Stimulated activated CD4-positive, alpha-beta T cell treated with anti-CD3 and anti-CD28 coated beads, Interleukin-4, amount 100 ng/mL, for 4 hours (primary cell): ENCODE measurements around the gene EEA1.
"Not testable (repeated sequence)": the region's sequence is repeated elsewhere in the genome, so short reads cannot be mapped to it uniquely, and the experiment has no call there.

ENCODE experiments used
- DNase-seq, 2 experiments: peaks; one replicate each; pipeline ENCODE4 v3.0.0-alpha.2; 2020

EEA1 gene

DNA sequence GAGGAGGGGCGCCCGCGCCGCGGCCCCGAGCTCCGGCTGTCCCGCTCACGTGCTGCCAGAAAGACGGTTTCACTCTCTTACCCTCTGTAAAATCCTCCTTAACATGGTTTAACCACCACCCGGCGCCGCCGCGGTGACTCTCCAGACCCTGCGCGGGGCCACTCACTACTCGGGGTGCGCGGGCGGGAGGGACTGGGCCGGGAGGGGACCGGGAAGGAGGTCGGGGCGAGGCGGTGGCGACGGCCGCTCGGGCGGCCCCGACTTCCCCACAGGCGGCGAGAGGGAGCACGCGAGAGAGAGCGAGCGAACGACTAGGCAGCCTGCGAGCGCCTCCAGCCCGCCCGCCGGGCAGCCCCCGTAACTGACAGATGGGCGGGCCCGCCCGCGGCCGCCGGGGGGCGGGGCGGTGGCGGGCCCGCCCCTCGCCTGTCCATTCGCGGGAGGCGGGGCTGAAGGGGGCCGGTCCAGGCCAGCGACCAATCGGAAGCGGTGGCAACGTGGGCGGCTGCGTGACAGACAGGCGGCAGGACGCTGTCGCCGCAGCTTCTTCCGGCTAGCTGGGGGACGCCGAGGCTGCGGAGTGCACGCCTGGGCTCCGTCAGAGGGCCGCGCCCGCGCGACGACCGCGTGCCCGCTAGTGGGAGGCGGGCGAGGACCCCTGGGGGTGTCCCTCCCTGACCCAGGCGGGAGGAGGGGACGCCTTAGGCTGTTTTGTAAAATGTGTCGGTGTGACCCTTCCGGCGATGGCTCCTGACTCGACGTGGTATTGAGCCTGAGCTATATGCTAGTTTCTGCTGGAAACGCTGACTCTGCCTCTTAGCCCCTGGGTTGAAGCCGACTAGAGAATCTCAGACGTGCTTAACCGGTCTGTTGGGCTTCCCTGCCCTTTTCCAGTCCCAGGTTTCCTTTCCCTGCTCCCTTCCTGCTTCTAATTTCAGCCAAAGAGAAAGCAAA, at the start of gene EEA1:
Gene EEA1, minus strand, starts transcription at position 334 of the 954 bp plus-strand sequence. Its CDS starts 229 bp downstream, at position 105.
- DNase-seq, result peak; percentile 96 to 97

DNA sequence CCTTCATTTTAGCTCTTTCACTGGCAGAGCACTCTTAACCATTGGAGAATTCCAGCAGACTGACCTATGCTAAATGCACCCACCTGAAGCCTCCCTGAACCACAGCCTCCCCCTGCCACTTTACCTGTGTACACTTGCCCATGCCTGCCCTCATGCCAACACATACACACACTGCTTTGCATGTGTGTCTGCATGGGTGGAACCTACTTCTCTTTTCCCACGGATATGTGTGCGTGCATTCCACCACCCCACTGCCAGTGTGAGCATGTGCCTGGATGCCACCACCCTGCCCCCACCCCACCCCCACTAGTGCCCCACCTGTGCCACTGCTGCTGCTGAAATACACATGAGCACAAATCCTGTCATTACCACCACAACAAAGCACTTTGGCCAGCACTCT, 49.5 kb upstream of the EEA1 start:
- no peak for DNase-seq

DNA sequence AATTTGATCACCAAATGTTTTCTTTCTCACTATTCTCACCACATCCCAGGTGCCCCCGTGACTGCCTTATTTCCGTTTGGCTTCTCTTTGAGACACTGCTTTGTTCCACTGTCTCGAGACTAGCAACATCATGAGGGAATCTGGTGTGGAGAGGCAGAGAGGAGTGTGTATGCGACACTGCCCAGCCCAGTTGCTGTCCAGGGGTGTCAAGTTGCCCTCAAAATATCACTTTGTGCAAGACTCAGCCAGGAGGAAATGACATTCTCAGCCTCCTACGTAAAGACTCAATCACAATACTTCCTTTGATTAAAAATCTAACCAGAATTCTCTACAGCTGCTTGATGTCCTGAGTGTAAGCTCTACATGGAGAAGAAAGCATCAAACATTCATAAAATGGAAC, 48.2 kb upstream of the EEA1 start:
- DNase-seq, result no peak

DNA sequence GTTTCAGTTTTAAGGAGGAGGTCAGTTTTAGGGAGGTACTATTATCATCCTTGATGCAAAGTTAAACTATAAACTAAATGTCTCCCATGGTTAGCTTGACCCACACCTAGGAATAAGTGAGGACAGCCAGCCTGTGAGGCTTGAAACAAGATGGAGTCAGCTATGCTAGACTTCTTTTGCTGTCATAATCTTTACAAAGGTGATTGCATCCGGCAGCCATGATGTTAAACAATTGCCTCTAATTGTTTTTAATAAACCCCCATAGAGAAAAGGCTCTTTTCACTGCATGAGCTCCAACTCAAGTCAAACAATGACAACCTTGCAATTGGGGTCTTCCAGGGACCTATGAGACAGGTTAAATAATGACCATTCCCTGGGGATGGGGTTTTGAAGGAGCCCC, 45.7 kb upstream of the EEA1 start:
- no peak for DNase-seq

DNA sequence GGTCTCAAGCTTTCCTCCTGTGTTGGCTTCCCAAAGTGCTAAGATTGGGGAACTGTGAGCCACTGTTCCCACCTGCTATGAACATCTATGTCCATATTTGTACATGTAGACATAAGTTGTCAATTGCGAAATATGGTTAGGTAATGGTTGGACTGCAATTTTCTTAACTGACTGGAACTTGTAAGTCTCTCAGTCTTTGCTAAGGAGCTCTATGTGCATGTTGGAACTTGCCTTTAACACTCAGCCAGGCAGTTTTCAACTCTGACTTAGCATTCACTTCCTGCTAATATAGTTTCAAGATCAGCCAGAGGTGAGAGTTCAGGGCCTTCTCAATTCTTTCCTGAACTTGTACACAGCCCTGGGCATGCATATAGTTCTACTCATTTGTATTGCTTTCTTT, 44.5 kb upstream of the EEA1 start:
- no peak for DNase-seq

DNA sequence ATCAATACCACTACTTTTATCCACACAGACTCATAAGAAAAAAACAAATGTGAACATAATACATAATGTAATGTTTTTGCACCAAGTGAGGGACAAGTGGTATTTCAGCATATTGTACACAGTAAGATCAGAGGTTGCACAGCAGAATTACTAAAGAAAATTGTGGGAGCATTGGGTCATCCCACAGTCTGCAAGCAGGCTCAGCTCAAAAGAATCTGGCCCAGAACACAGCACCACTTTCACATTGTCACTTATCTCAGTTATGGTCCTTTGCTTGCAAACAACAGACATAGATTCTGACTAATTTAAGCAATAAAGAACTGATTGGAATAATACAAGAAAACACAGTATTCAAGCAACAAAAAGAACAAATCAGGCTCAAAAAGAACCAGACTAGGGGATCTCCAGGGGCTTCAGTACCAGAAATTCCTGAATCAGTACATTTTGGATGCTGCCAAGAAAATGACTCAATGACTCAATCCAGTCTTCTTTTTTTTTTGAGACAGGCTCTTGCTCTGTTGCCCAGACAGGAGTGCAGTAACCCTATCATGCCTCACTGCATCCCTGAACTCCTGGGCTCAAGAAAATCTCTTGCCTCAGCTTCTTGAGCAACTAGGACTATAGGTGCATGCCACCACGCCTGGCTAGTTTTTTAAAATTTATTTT, 42.9 kb upstream of the EEA1 start:
- DNase-seq, result no peak

DNA sequence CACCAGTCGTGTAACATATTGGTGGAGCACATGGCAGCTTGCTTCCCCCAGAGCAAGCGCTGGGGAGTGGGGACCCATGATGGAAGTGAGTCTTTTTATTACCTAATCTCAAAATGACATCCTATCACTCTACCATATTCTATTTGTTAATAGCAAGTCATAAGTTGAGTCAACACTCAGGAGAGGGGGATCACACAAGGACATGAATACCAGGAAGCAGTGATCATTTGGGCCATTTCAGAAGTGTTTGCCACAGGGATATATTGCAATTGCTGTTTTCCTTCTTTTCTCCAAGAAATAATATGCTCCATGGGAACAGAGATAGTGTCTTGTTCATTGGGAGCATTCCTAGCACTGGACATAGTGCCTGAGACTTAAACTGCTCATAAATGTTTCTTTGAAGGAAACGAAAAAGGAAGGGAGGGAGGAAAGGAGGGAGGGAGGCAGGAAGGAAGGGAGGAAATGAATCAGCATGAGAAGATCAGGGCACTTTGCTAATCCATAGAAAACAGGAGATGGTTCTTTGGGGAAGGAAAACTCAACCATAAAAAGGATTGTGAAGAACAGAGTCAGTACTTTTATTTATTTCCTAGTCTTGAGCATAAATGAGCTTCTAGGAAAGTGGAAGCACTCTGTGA, 39.2 kb upstream of the EEA1 start:
- no peak for DNase-seq

DNA sequence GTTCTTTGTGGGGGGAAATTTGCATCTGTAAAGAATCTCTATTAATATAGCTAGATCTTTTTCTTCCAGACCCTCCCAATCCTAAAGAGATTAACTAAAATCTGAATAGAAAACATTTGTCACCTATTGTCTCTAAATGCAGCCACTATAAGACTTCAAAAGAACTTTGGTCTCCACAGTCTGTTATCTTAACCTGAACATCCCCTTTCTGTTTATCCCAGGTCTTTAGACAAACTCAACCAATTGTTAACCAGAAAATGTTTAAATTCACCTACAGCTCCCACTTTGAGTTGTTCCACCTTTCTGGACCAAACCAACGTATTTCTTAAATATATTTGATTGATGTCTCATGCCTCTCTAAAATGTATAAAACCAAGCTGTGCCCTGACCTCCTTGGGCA, 35.3 kb upstream of the EEA1 start:
- not testable (repeated sequence) for DNase-seq

DNA sequence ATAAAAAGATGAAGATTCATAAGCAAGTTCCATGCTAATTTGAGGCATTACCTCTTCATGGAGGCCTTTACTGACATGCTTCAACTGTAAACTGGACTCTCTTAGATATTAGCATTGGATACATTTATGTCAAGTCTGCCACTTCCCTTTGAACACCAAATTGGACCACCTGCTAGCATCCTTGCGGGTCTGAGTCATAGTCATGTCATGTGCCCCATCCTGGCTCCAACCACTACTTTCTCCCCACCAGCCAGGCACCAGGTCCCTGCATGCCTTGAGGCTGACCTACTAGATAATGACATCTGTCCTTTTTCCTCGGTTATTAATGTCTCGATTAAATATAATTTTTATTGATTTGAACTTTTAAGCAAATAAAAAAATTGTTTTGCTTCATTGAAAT, 32.9 kb upstream of the EEA1 start:
- DNase-seq, result no peak

DNA sequence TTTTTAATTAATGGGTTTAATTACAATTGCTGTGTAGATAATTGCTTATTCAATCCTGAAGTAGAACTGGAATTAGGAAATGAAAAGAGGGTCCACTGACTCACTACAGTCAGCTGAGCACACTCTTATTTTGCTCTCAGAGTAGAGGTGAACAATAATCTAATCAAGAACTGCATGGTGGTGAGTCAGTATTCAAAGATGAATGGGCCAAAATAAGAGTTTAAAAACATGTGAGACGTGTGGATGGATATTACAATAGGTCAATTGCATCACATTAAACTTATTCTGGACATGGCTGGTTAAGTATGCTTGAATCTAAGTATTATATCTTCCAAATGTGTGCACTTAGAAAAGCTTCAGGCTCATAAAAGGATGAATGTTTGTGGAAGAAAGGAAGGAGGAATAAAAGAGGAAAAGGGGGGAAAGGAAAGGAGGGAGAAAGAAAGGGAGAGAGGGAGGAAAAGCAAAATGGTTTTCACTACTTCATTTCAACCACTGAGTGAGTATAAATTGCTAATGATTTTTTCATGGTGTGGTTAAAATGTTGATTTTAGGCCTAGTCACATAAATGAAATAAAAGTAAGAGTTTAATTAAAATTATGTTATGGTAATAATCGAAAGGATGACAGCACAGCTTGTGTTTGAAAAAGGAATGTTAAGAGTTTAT, 27.0 kb upstream of the EEA1 start:
- no peak for DNase-seq

DNA sequence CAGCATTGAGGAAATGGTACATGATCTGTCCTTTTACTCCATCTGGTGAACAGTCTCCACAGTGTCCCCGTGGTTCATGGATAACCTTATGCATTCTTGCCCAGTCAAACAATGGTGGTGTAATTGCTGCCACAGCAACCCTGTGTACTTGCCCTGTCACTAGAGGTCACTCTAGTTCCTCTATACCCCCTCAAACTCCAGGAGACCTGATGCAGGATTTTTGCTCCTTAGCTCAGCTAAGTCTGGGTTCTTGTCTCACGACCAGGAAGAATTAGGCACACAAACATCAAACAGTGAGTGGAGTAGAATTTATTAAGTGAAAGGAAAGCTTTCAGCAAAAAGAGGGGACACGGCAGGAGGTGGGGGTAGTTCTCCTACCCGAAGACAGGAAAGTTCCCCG, 24.7 kb upstream of the EEA1 start:
- no peak for DNase-seq

DNA sequence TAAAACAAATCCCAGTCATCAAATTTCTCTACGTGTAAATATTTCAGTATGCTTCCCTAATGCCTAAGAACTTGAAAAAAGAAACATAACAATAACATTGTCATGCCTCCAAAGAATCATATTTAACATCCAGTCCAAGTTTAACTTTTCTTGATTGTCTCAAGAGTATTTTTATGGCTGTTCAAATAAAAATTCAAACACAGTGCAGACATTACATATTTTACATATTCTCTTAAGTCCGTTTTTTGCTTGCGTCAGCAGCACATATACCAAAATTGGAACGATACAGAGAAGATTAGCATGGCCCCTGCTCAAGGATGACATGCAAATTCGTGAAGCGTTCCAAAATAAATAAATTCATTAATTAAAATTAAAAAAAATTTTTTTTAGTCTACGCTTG, 23.3 kb upstream of the EEA1 start:
- no peak for DNase-seq

DNA sequence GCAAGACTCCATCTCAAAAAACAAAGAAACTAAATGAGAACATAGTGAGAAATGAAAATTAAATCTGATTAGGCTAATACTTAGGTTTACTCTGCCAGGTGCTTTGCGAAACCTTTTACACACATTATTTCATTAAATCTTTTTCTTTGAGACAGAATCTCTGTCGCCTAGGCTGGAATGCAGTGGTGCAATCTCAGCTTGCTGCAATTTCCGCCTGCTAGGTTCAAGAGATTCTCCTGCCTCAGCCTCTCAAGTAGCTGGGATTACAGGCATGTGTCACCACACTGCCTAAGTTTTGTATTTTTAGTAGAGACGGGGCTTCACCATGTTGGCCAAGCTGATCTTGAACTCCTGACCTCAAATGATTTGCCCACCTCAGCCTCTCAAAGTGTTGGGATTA, 21.9 kb upstream of the EEA1 start:
- DNase-seq, result no peak

DNA sequence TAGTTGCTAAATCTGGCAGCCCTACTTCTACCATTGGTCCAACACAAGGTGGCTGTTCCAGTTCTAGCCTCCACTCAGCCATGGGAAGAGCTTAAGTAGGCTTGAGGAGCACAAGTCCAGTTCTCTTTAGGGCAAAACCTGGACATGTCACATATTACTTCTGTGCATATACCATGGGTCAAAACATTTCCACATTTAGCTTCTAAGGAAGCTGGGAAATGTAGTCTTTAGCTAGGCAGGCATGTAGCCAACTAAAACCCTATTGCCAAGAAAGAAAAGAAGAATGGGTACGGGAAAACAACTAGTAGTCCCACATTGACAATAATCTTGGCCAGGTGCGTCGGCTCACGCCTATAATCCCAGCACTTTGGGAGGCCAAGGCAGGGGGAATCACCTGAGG, 20.9 kb upstream of the EEA1 start:
- no peak for DNase-seq

DNA sequence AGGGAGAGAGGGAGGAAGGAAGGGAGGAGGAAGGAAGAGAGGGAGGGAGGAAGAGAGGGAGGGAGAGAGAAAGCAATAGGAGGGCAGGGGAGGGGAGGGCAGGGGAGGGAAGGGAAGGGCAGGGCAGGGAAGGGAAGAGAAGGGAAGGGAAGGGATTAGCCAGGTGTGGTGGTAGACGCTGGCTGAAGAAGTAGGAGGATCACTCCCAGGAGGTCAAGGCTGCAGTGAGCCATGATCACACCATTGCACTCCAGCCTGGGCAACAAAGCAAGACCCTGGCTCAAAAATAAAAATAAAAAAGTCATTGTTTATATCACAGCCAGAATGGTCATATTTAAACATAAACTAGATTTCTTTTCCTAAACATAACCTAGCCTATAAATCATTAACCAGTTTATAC, 20.4 kb upstream of the EEA1 start:
- no peak for DNase-seq

DNA sequence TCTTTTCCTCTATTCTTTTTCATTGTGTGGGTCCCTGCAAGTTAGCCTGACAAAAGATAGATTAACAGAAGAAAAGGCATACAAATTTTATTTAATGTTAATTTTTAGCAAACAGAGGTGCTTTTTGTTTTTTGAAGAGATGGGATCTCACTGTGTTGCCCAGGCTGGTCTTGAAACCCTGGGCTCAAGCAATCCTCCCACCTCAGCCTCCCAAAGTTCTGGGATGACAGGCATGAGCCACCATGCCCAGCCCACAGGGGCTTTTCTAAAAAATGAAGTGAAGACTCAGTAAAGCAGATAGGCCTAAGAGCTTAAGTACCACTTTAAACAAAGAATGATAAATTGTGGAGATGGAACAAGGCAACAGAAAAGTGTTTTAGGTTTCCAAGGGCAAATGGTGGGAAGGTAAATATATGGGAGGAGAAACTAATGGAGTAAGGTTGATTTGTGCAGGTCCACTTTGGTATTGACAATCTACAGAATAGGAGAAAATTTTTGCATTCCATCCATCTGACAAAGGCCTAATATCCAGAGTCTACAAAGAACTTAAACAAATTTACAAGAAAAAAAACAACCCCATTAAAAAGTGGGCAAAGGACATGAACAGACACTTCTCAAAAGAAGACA, 18.6 kb upstream of the EEA1 start:
- DNase-seq, result no peak

DNA sequence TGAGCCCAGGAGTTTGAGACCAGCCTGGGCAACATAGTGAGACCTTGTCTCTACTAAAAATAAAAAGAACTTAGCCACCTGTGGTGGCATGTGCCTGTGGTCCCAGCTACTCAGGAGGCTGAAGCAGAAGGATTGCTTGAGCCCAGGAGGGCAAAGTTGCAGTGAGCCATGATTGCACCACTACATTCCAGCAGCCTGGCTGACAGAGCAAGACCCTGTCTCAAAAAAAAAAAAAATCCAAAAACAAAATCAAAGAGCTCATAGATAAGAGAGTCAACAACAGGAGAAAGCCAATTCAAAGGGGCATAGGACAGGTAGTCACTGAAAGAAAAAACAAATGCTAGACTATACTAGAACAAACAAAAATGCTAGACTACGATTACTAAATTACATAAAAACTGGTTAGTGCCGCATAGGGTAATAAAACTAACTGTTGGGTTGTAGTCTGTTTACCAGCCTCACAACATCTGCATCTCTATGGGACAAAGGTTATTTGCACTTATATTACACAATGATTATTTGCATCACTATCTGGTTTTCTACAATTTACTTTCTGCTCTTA, 16.6 kb upstream of the EEA1 start:
- DNase-seq, result no peak

DNA sequence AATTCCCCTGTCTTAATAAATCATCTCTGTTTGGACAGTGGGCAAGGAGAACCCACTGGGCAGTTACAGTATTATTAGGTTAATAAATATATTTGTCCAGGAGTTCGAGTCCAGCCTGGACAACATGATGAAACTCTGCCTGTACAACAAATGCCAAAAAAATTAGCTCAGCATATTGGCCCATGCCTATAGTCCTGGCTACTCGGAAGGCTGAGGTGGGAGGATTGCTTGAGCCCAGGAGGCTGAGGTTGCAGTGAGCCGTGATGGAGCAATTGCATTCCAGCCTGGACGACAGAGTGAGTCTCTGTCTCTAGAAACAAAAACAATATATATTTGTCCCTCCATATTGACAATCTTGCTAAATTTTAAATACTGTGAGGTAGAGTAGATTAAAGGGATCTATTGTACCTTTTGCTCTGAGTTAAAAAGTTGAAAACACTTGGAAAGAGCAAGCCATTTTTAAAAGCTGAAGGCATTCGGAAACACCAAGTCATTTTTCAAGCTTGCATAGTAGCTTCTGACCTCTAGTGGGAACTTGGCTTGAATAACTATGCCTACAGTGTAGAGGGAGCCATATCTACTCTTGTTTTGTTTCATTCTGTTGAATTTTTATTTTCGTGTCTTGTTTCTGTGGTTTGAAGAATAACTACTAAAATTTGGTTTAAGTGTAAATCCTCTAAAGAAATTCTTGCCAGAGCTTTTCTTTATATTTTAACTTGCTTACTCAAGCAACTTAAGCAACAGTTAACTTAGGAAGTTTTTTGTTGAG, 14.6 kb upstream of the EEA1 start:
- no peak for DNase-seq

DNA sequence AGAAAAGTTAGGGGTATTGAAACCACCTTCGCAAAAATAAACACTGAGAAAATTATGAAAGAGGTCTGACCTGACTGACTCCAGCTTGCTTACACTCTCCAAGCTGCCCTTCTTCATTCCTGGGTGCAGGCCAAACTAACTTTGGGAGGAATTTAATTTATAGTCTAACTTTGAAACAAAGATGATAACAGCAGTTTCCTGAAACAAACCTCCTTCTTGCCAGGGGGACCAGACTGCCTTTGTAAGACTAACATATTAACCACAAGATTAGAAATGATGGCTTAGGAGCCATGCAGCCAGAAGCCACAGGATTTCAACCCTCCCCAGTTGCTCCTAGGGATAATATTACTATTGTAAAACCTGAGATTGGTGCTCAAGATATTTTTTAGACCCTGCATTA, 13.8 kb upstream of the EEA1 start:
- no peak for DNase-seq

DNA sequence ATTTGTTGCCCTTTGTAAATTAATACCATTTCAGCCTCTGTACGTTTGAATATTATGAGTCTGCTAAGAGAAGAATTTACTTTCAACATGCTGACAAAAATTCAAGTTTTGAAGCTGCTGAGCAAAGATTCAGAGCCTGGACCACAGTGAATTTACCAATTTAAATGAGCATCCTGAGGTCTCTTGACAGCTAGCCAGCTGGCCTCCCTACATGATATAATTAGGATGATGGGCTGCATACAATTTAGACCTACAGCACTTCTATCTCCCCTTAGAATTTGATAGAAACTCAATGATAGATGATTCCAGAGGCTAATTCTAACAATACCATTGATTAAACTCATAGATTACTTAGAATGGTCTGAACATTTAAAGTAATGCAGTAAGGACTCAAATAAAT, 10.0 kb upstream of the EEA1 start:
- no peak for DNase-seq

DNA sequence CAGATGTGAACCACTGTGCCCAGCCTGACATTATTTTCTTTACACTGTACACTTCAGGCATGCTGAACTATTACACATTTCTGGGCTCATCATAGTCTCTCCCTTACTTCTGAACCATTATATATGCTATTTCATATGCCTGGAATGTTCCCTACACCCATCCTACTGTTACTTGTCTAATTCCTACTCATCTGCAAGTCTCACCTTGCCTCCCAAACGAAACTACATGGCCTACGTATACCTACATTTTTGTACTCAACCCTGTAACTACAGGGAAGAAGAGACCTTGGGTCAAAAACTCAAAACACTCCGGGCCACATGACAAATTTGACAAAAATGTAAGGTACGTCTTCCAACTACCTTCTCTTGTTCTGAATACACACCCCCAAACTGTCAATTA, 9.5 kb upstream of the EEA1 start:
- no peak for DNase-seq

DNA sequence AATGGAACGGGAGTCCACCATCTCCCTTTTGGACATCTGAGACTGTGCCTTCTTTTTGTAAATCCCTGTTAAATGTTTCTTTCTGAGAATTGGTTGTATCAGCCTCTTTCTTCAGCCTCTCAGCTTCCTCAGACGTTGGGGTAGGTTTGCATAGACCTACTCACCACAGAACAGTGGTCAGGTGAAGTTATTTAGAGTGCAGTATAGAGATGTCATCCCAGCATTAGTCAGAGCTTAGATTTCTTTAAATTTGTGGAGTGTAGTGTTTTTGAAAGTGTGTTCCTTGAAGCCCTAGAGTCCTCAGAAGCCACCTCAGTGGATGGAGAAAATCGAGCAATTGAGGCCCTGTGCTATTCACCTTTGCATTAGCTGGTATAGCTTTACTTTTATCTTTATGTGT, 8.9 kb upstream of the EEA1 start:
- no peak for DNase-seq
